Right cardiac atrium (tissue), 5 donors: ENCODE measurements around the gene F11R. TPM values are rescaled to one million over a fixed set of nuclear protein-coding genes. Genes with fewer than 3 reads are reported as not detected.
A peak's percentile ranks its signal among the peaks of the same experiment; 100 is the strongest.
"Not testable (repeated sequence)": the region's sequence is repeated elsewhere in the genome, so short reads cannot be mapped to it uniquely, and the experiment has no call there.

Experiments
- ATAC-seq, 2 donors: fragments of 200-7000 bp; cut with Tn5 transposase; one replicate each; pipeline versions ENCODE4 v1.8.0 to v1.9.1; 2020; ENCODE audit warnings: moderate library complexity in 2 of 2, mild to moderate bottlenecking in 1 of 2
- DNase-seq, 3 donors: peaks; one replicate each; pipeline ENCODE4 v3.0.0-alpha.2; 2020
- H3K27ac ChIP-seq: one replicate; pipeline ENCODE4 v1.5.1; 2013; ENCODE audit warnings: mild to moderate bottlenecking, low read length, control low read depth, moderate library complexity
- H3K27me3 ChIP-seq: one replicate; pipeline ENCODE4 v1.6.1; 2013; ENCODE audit not compliant: control insufficient read depth, insufficient read depth
- H3K4me1 ChIP-seq: one replicate; pipeline ENCODE4 v1.6.1; 2013; ENCODE audit warnings: low read length; ENCODE audit not compliant: control insufficient read depth, insufficient read depth
- H3K4me3 ChIP-seq: one replicate; pipeline ENCODE4 v1.5.1; 2013; ENCODE audit warnings: low read length, control low read depth
- H3K9me3 ChIP-seq: one replicate; pipeline ENCODE4 v1.6.1; 2013; ENCODE audit warnings: low read length; ENCODE audit not compliant: control insufficient read depth
- WGBS: extraction: QIAGEN DNeasy Blood & Tissue Kit; methylation state at CpG from one replicate; pipeline ENCODE4 v1.1.7; 2013; 5-methylcytosine and 5-hydroxymethylcytosine counted together
- intact Hi-C, 4 donors: fragments of 100-400 bp; cut with DNase I; formaldehyde crosslinking; loops; one replicate each; pipeline versions ENCODE4 v1.11.0 to v1.14.0; 2022 to 2023
- polyA plus RNA-seq: library from polyadenylated mRNA; stranded (reverse); fragments of 200-250 nt; gene quantifications from one replicate; pipeline ENCODE4 v1.2.3, GENCODE V29; 2013
- total RNA-seq, 4 donors: library from RNA; stranded (reverse); fragmentation: NEBNext Ultra II Directional; extraction: Animal tissue kit (Norgen Biotek cat#: 25700); gene quantifications; one replicate each; pipeline ENCODE4 v1.2.1, GENCODE V29; 2021
- donor health status: healthy with polysubstance abuse.
- donor health status: DM: no; HTN: yes; CAD: no.
- donor health status: DM: no; HTN: no; CAD: no.
- donor health status: DM: no; HTN: yes; CAD: no; lungs with severe emphysema.
- donor health status: DM: yes; HTN: yes; CAD: no.

F11R gene
- total and polyA plus RNA-seq, 5 donors = 12.6 to 27.2 (median 25.3) TPM

GRCh38 chr1:160992036-160992435 lies 28.9 kb downstream of the F11R start:
- H3K27ac ChIP-seq, H3K27me3 ChIP-seq, ATAC-seq, H3K9me3 ChIP-seq, H3K4me3 ChIP-seq, H3K4me1 ChIP-seq, DNase-seq: not testable (repeated sequence)
- 91% methylated on average over 4 of the region's 4 CpGs for WGBS
- intact Hi-C loops = loop anchor here in 3 of 4 donors (5.0 to 10.0 kb wide), 4 partner anchors 53 to 265 kb away; partner anchors contain the start of genes DEDD (in 2 of the 3), USF1 (in 2 of the 3) and KLHDC9 (in 1 of the 3)

- Histone ChIP-seq H3K4me1 (peaks cover 1% of the 10 kb centered on the region), H3K27ac (no peak overlapping the region), H3K9me3 (no peaks in the 10 kb centered on the region), H3K4me3 (no peak overlapping the region), H3K27me3 (no peaks in the 10 kb centered on the region)
- WGBS = 78% methylated on average over 8 of the region's 8 CpGs
- intact Hi-C loops = no loop called here
- ATAC-seq (no peak), DNase-seq (no peak)
Observed at GRCh38 chr1:160987359-160988050, 33.4 kb downstream of the F11R start.

- DNase-seq (no peak), ATAC-seq (no peak)
- peaks cover 1% of the 10 kb centered on the region for H3K4me1 ChIP-seq
- H3K4me3 ChIP-seq = no peak overlapping the region
- no peaks in the 10 kb centered on the region for H3K27me3 ChIP-seq
- H3K9me3 ChIP-seq = no peaks in the 10 kb centered on the region
- H3K27ac ChIP-seq = no peak overlapping the region
- WGBS = 94% methylated on average over 4 of the region's 4 CpGs
- intact Hi-C loops = no loop called here
Observed at GRCh38 chr1:160985723-160986122, 35.2 kb downstream of the F11R start.

GRCh38 chr1:160981584-160982411 lies 39.2 kb downstream of the F11R start:
- Histone ChIP-seq H3K9me3 (no peaks in the 10 kb centered on the region), H3K4me1 (no peaks in the 10 kb centered on the region), H3K4me3 (peak overlapping the region; percentile 33), H3K27me3 (no peaks in the 10 kb centered on the region), H3K27ac (no peak overlapping the region)
- WGBS = 5% methylated on average over 42 of the region's 42 CpGs
- peak; percentile 78 to 84 for ATAC-seq
- intact Hi-C loops = no loop called here
- DNase-seq = peak; percentile 19 to 72 (median 72)

GRCh38 chr1:160979286-160979685 lies 41.7 kb downstream of the F11R start:
- intact Hi-C loops = no loop called here
- DNase-seq (no peak), ATAC-seq (no peak)
- Histone ChIP-seq H3K27me3 (no peaks in the 10 kb centered on the region), H3K9me3 (no peaks in the 10 kb centered on the region), H3K4me3 (no peak overlapping the region), H3K27ac (no peak overlapping the region), H3K4me1 (no peaks in the 10 kb centered on the region)
- 79% methylated on average over 2 of the region's 2 CpGs for WGBS

- ATAC-seq (peak in 1 of 2 donors; percentile 23), DNase-seq (peak in 1 of 3 donors; percentile 55)
- intact Hi-C loops = no loop called here
- Histone ChIP-seq H3K4me1 (no peaks in the 10 kb centered on the region), H3K27me3 (no peaks in the 10 kb centered on the region), H3K4me3 (no peak overlapping the region), H3K27ac (no peak overlapping the region), H3K9me3 (no peaks in the 10 kb centered on the region)
- 43% methylated on average over 11 of the region's 11 CpGs for WGBS
Observed at GRCh38 chr1:160978510-160978927, 42.4 kb downstream of the F11R start.

- ATAC-seq (no peak), DNase-seq (no peak)
- no peaks in the 10 kb centered on the region for H3K4me1 ChIP-seq
- WGBS = 95% methylated on average over 2 of the region's 2 CpGs
- no peak overlapping the region for H3K27ac ChIP-seq
- no peaks in the 10 kb centered on the region for H3K27me3 ChIP-seq
- intact Hi-C loops = no loop called here
- no peaks in the 10 kb centered on the region for H3K9me3 ChIP-seq
- H3K4me3 ChIP-seq = no peak overlapping the region
Observed at GRCh38 chr1:160975026-160975425, 45.9 kb downstream of the F11R start.

- no peaks in the 10 kb centered on the region for H3K27me3 ChIP-seq
- intact Hi-C loops = no loop called here
Observed at GRCh38 chr1:160973491-160973890, 47.5 kb downstream of the F11R start.

GRCh38 chr1:160972939-160973338 lies 48.0 kb downstream of the F11R start:
- ATAC-seq = no peak
- intact Hi-C loops = no loop called here
- DNase-seq = no peak
- no peaks in the 10 kb centered on the region for H3K4me1 ChIP-seq
- H3K27me3 ChIP-seq = no peaks in the 10 kb centered on the region
- 54% methylated on average over 3 of the region's 3 CpGs for WGBS
- H3K4me3 ChIP-seq = no peak overlapping the region
- no peaks in the 10 kb centered on the region for H3K9me3 ChIP-seq
- H3K27ac ChIP-seq = no peak overlapping the region

More at GRCh38 chr1:160973491-160973890, 47.5 kb downstream of the F11R start:
- Histone ChIP-seq H3K4me1 (no peaks in the 10 kb centered on the region), H3K4me3 (no peak overlapping the region), H3K9me3 (no peaks in the 10 kb centered on the region), H3K27ac (no peak overlapping the region)
- no peak for DNase-seq
- ATAC-seq = no peak
- 85% methylated on average over 4 of the region's 4 CpGs for WGBS

- H3K9me3 ChIP-seq = no peaks in the 10 kb centered on the region
- H3K27me3 ChIP-seq = no peaks in the 10 kb centered on the region
- no peak overlapping the region for H3K4me3 ChIP-seq
- 38% methylated on average over 6 of the region's 6 CpGs for WGBS
- no peaks in the 10 kb centered on the region for H3K4me1 ChIP-seq
- DNase-seq = no peak
- no peak for ATAC-seq
- no peak overlapping the region for H3K27ac ChIP-seq
- intact Hi-C loops = no loop called here
Observed at GRCh38 chr1:160971618-160972056, 49.3 kb downstream of the F11R start.

GRCh38 chr1:160963521-160963920 lies 57.4 kb downstream of the F11R start:
- Histone ChIP-seq H3K4me3 (no peak overlapping the region), H3K4me1 (no peaks in the 10 kb centered on the region), H3K27me3 (no peaks in the 10 kb centered on the region), H3K27ac (no peak overlapping the region), H3K9me3 (no peaks in the 10 kb centered on the region)
- no peak for DNase-seq
- intact Hi-C loops = no loop called here
- no peak for ATAC-seq
- 34% methylated on average over 4 of the region's 4 CpGs for WGBS
